CD4-positive, alpha-beta T cell treated with Interleukin-6 at 100 ng/mL for 8 hours (primary cell): ENCODE results near the gene TOM1L1.
A peak's percentile ranks its signal among the peaks of the same experiment; 100 is the strongest.

Experiments
- DNase-seq: peaks from one replicate; pipeline ENCODE4 v3.0.0-alpha.2; 2020; ENCODE audit warnings: mixed read lengths, low spot score

The TOM1L1 gene

DNA sequence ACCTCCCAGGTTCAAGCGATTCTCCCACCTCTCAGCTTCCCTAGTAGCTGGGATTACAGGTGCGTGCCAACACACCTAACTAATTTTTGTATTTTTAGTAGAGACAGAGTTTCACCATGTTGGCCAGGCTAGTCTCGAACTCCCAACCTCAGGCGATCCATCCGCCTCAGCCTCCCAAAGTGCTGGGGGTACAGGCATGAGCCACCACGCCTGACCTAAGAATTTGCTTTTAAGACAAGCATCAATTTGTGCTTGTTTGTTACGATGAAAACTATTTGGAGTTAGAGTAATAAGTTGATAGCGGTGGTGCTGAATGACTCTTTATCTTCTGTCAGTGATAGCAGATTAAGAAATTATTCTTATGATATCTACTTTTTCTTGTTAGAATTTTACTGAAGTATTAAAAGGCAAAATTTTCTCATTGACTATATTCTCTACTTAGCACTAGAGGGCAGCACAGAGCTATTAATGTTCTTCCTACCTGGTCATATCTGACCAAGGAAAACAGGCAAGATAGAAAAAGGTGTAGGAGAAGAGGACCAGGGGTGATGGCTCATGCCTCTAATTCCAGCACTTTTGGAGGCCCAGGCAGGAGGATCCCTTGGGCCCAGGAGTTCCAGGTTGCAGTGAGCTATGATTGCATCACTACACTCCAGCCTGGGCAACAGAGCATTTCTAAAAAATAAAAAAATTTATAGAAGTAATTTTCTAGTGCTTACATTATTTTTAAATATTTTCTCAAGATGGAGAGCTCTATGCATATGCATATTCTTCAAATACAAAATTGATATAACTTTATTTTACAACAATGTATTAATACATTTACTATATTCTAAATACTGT lies 92.4 kb downstream of the TOM1L1 start:
- DNase-seq = peak; percentile 34

DNA sequence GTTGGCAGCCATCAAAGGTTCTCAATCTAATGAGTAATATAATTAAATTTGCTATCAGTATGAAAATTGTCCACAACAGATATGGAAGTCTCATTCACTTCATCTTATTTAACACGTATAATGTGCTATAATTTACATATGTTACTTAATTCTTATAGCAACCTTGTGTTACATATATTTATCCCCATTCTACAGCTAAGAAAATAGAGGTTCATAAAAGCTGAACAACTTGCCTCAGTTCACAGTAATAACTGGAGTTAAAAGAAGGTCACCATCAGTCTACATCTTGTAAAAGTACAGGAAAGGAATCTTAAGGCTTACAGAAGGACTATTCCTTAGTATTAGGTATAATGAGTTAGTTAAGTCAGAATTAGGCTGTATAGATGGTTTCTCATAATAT lies 95.8 kb downstream of the TOM1L1 start:
- DNase-seq = no peak

DNA sequence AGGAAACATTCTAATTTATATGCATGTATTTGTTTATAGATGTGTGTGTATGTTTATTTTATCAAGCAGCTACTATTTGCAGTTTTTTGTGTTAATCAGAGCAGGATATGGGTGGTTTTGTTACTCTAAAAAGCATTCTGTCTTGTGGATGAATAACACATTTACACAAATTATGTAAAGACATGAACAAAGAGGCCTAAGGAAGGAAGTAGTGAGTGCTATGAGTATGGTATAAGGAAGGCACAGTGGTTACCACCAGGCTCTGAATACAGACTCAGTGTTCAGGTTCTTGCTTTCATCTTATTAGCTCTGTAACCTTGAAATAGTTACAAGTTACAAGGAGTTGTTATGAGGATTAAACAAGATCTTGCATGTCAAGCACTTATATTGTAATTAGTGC lies 101.8 kb downstream of the TOM1L1 start:
- DNase-seq = no peak

DNA sequence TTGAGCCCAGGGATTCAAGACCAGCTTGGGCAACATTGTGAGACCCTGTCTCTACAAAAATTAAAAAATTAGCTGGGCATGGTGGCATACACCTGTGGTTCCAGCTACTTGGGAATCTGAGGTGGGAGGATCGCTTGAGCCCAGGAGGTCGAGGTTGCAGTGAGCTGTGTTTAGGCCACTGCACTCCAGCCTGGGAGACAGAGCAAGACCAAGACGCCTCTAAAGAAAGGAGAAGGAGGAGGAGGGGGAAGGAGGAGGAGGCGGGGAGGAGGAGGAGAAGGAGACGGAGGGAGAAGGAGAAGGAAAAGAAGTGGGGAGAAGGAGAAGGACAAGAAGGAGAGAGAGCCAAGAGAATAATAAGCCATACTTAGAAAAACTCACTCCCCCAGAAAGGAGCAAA lies 103.8 kb downstream of the TOM1L1 start:
- DNase-seq = no peak

DNA sequence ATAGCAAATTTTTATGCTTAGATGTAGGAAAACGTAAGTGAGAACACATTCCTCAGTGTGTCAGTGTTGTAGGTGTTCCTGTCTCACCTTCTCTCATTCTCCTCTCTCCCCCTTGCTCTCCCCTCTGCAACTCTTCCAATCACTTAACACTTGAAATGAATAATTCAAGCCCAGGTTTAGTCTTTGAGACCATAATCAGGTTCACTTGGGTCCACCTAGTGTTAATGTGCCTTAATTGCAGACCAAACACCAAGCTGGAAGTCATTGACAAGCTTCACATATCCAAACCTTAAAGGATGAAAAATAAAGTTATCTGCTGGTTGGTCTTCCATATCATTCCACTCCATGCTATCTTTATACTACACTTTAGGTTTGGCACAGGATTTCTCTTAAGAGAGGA lies 104.9 kb downstream of the TOM1L1 start:
- no peak for DNase-seq
